22Rv1 (cell line): ENCODE data around the gene ADK.

Experiments used
- ZFX ChIP-seq: fragments of 450-650 bp; IDR thresholded peaks from 2 replicates; pipeline ENCODE4 v1.6.1; 2017; ENCODE audit warnings: antibody characterized with exemption, borderline replicate concordance
- TF ChIP-seq, protein P1 (sequence below): fragments of 450-650 bp; IDR thresholded peaks from 2 replicates; pipeline ENCODE4 v1.5.1; 2017; ENCODE audit warnings: mild to moderate bottlenecking

DNA sequence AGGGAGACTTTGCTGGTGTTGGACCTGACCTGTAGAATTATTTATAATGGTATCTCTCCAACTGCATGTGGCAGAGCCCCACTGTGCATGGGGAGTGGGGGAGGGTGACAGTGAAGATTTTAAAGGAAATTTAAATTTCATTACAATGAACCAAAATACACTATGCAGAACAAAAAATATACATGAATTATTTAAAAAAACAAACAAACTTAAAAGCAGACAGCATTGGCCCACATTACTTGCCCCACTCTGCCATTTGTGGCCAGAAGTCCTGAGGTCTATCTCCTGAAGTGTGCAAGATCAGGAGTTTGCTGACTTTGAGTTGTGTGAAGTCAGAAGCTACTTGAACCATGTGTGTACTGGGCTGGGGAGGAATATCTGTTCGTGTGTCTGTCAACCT lies 40.9 kb upstream of the ADK start:
- TF ChIP-seq, protein P1, sequence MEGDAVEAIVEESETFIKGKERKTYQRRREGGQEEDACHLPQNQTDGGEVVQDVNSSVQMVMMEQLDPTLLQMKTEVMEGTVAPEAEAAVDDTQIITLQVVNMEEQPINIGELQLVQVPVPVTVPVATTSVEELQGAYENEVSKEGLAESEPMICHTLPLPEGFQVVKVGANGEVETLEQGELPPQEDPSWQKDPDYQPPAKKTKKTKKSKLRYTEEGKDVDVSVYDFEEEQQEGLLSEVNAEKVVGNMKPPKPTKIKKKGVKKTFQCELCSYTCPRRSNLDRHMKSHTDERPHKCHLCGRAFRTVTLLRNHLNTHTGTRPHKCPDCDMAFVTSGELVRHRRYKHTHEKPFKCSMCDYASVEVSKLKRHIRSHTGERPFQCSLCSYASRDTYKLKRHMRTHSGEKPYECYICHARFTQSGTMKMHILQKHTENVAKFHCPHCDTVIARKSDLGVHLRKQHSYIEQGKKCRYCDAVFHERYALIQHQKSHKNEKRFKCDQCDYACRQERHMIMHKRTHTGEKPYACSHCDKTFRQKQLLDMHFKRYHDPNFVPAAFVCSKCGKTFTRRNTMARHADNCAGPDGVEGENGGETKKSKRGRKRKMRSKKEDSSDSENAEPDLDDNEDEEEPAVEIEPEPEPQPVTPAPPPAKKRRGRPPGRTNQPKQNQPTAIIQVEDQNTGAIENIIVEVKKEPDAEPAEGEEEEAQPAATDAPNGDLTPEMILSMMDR, result no peak
- TF ChIP-seq ZFX, result no peak
